ENCODE data around the gene FGF3. TPM values are rescaled to one million over a fixed set of nuclear protein-coding genes. Genes with fewer than 3 reads are reported as not detected.

Gene FGF3
- total and polyA plus RNA-seq, 10 donors: not detected

- H3K27ac ChIP-seq: no peak overlapping the region
- DNase-seq: no peak
- TF ChIP-seq POLR2AphosphoS5 (IDR thresholded peaks at IDR 0.05): no peak
- no peak for TF ChIP-seq POLR2A (IDR thresholded peaks at IDR 0.05)
- no peak for TF ChIP-seq CTCF (IDR thresholded peaks at IDR 0.05 in 8 of 11, conservative IDR thresholded peaks at IDR 0.05 in 3 of 11)
- H3K4me3 ChIP-seq: no peak overlapping the region
- no peaks in the 10 kb centered on the region for H3K36me3 ChIP-seq
- intact Hi-C loops (cut with DNase I; ENCODE audit: low total_unique reads): no loop called here
- H3K9me3 ChIP-seq: no peaks in the 10 kb centered on the region
- WGBS, 5 donors: 78 to 85% (median 83%) methylated on average over 22 to 30 of the region's 30 CpGs
- H3K4me1 ChIP-seq: no peaks in the 10 kb centered on the region
- peaks cover 0 to 70% (median 13%) of the 10 kb centered on the region in 7 donors for H3K27me3 ChIP-seq (replicated peaks in 1 of 7)
Observed at GRCh38 chr11:69867076-69868005, 48.1 kb upstream of the FGF3 start.

- no peaks in the 10 kb centered on the region for H3K9me3 ChIP-seq
- H3K4me1 ChIP-seq: no peaks in the 10 kb centered on the region
- WGBS, 5 donors: 85 to 93% (median 90%) methylated on average over 3 of the region's 3 CpGs
- intact Hi-C loops (cut with DNase I; ENCODE audit: low total_unique reads): no loop called here
- DNase-seq: no peak
- no peak overlapping the region for H3K27ac ChIP-seq
- peaks cover 0 to 77% (median 18%) of the 10 kb centered on the region in 7 donors for H3K27me3 ChIP-seq (replicated peaks in 1 of 7)
- no peaks in the 10 kb centered on the region for H3K36me3 ChIP-seq
- H3K4me3 ChIP-seq: no peak overlapping the region
- TF ChIP-seq POLR2AphosphoS5 (IDR thresholded peaks at IDR 0.05) (no peak), POLR2A (IDR thresholded peaks at IDR 0.05) (no peak), CTCF (IDR thresholded peaks at IDR 0.05 in 8 of 11, conservative IDR thresholded peaks at IDR 0.05 in 3 of 11) (no peak)
Observed at GRCh38 chr11:69866648-69867047, 47.4 kb upstream of the FGF3 start.

- Histone ChIP-seq H3K27ac (no peak overlapping the region), H3K36me3 (no peaks in the 10 kb centered on the region), H3K27me3 (replicated peaks in 1 of 7) (peaks cover 0 to 86% (median 18%) of the 10 kb centered on the region in 7 donors), H3K4me3 (no peak overlapping the region), H3K4me1 (no peaks in the 10 kb centered on the region), H3K9me3 (no peaks in the 10 kb centered on the region)
- intact Hi-C loops (cut with DNase I; ENCODE audit: low total_unique reads): no loop called here
- TF ChIP-seq CTCF (IDR thresholded peaks at IDR 0.05 in 8 of 11, conservative IDR thresholded peaks at IDR 0.05 in 3 of 11) (no peak), POLR2AphosphoS5 (IDR thresholded peaks at IDR 0.05) (no peak), POLR2A (IDR thresholded peaks at IDR 0.05) (no peak)
- DNase-seq: no peak
- WGBS, 5 donors: 66 to 79% (median 75%) methylated on average over 5 of the region's 5 CpGs
Observed at GRCh38 chr11:69865707-69866106, 46.5 kb upstream of the FGF3 start.

Data from spleen (tissue), 11 donors.